OCI-LY1 (cell line): ENCODE data around the gene APOA1.

Experiments used
- H2AFZ ChIP-seq: fragments of 200-600 bp; sonication (generic), shearing (Covaris generic); 2 replicates; pipeline ENCODE4 v1.6.0; 2014; ENCODE audit warnings: antibody characterized with exemption, mild to moderate bottlenecking, low read length
- H3F3A ChIP-seq: fragments of 200-600 bp; sonication (generic), shearing (Covaris generic); 2 replicates; pipeline ENCODE4 v1.6.0; 2014; ENCODE audit warnings: mild to moderate bottlenecking, antibody characterized with exemption, low read length, moderate library complexity; ENCODE audit not compliant: insufficient read depth
- H3K27ac ChIP-seq: fragments of 200-600 bp; sonication (generic); 2 replicates; pipeline ENCODE4 v1.5.1; 2014; ENCODE audit warnings: low read length, mixed run types, mild to moderate bottlenecking, low read depth; ENCODE audit not compliant: poor library complexity, severe bottlenecking
- H3K27me3 ChIP-seq: fragments of 200-600 bp; sonication (generic); 2 replicates; pipeline ENCODE4 v1.6.0; 2014; ENCODE audit warnings: antibody characterized with exemption, mild to moderate bottlenecking, low read length, moderate library complexity; ENCODE audit not compliant: insufficient read depth
- H3K36me3 ChIP-seq: fragments of 200-600 bp; sonication (generic); 2 replicates; pipeline ENCODE4 v1.6.1; 2014; ENCODE audit warnings: mild to moderate bottlenecking, antibody characterized with exemption, low read length, moderate library complexity, mixed read lengths; ENCODE audit not compliant: insufficient read depth
- H3K4me1 ChIP-seq: fragments of 200-600 bp; sonication (generic); 2 replicates; pipeline ENCODE4 v1.5.1; 2014; ENCODE audit warnings: mild to moderate bottlenecking, low read length, moderate library complexity; ENCODE audit not compliant: insufficient read depth, severe bottlenecking
- H3K4me2 ChIP-seq: fragments of 200-600 bp; sonication (generic), shearing (Covaris generic); 2 replicates; pipeline ENCODE4 v1.6.1; 2014; ENCODE audit warnings: low read length
- H3K4me3 ChIP-seq: fragments of 200-600 bp; sonication (generic); 2 replicates; pipeline ENCODE4 v1.5.1; 2014; ENCODE audit warnings: low read length, low read depth, mild to moderate bottlenecking, mixed read lengths; ENCODE audit not compliant: poor library complexity, severe bottlenecking
- H3K79me2 ChIP-seq: fragments of 200-600 bp; shearing (Covaris generic); 2 replicates; pipeline ENCODE4 v1.6.1; 2016; ENCODE audit warnings: mixed run types, low read length, mixed read lengths; ENCODE audit not compliant: insufficient read depth
- H3K9ac ChIP-seq: fragments of 200-600 bp; sonication (generic), shearing (Covaris generic); 2 replicates; pipeline ENCODE4 v1.6.1; 2014; ENCODE audit warnings: mild to moderate bottlenecking, low read length, mixed read lengths
- H3K9me2 ChIP-seq: fragments of 200-600 bp; sonication (generic), shearing (Covaris generic); 2 replicates; pipeline ENCODE4 v1.6.1; 2014; ENCODE audit warnings: low read depth, mild to moderate bottlenecking, low read length, mixed read lengths
- H3K9me3 ChIP-seq: fragments of 200-600 bp; shearing (Covaris generic); 2 replicates; pipeline ENCODE4 v1.6.1; 2014; ENCODE audit warnings: low read length, mixed read lengths
- H4K20me1 ChIP-seq: fragments of 200-600 bp; sonication (generic), shearing (Covaris generic); 2 replicates; pipeline ENCODE4 v1.6.0; 2016; ENCODE audit warnings: mild to moderate bottlenecking, low read length; ENCODE audit not compliant: insufficient read depth
- CTCF ChIP-seq: fragments of 200-600 bp; sonication (generic), shearing (Covaris generic); IDR thresholded peaks from 2 replicates; pipeline ENCODE4 v1.5.1; 2017; ENCODE audit warnings: mild to moderate bottlenecking, antibody characterized with exemption, low read length, moderate library complexity, mixed read lengths
- EZH2 ChIP-seq: fragments of 200-600 bp; sonication (generic), shearing (Covaris generic); IDR thresholded peaks from 2 replicates; pipeline ENCODE4 v1.8.0; 2017; ENCODE audit warnings: borderline replicate concordance, mixed run types, mild to moderate bottlenecking, antibody characterized with exemption, low read length, moderate library complexity, mixed read lengths

APOA1 gene

GRCh38 chr11:116881143-116881542, 43.7 kb upstream of the APOA1 start:
- no peaks in the 10 kb centered on the region for H3K79me2 ChIP-seq
- H2AFZ ChIP-seq = no peak overlapping the region
- H3K27me3 ChIP-seq = no peaks in the 10 kb centered on the region
- H3K9me3 ChIP-seq = no peaks in the 10 kb centered on the region
- no peak overlapping the region for H3K4me2 ChIP-seq
- peaks cover 7% of the 10 kb centered on the region for H3K4me1 ChIP-seq
- H3K36me3 ChIP-seq = peaks cover 8% of the 10 kb centered on the region
- no peaks in the 10 kb centered on the region for H3K9me2 ChIP-seq
- TF ChIP-seq CTCF = no peak
- no peak overlapping the region for H3K4me3 ChIP-seq
- no peak overlapping the region for H3K27ac ChIP-seq
- H3F3A ChIP-seq = no peaks in the 10 kb centered on the region
- no peaks in the 10 kb centered on the region for H4K20me1 ChIP-seq
- H3K9ac ChIP-seq = no peak overlapping the region

GRCh38 chr11:116879800-116880625, 42.6 kb upstream of the APOA1 start:
- Histone ChIP-seq H3K9me2 (no peaks in the 10 kb centered on the region), H3K4me3 (no peak overlapping the region), H3K27ac (no peak overlapping the region), H3K36me3 (peaks cover 20% of the 10 kb centered on the region), H2AFZ (no peak overlapping the region), H3K4me2 (no peak overlapping the region), H3K79me2 (no peaks in the 10 kb centered on the region), H3F3A (no peaks in the 10 kb centered on the region), H3K4me1 (peaks cover 7% of the 10 kb centered on the region), H3K9ac (no peak overlapping the region), H3K27me3 (no peaks in the 10 kb centered on the region), H4K20me1 (no peaks in the 10 kb centered on the region), H3K9me3 (no peaks in the 10 kb centered on the region)
- TF ChIP-seq CTCF (peak; percentile 67), EZH2 (no peak)

GRCh38 chr11:116876656-116877055, 39.2 kb upstream of the APOA1 start:
- no peak for TF ChIP-seq CTCF
- H3F3A ChIP-seq = no peaks in the 10 kb centered on the region

More at GRCh38 chr11:116876656-116877055, 39.2 kb upstream of the APOA1 start:
- no peaks in the 10 kb centered on the region for H4K20me1 ChIP-seq
- H3K27me3 ChIP-seq = no peaks in the 10 kb centered on the region
- H3K4me2 ChIP-seq = no peak overlapping the region
- H3K4me3 ChIP-seq = no peak overlapping the region
- no peaks in the 10 kb centered on the region for H3K79me2 ChIP-seq
- H3K9me3 ChIP-seq = no peaks in the 10 kb centered on the region
- no peaks in the 10 kb centered on the region for H3K9me2 ChIP-seq
- peaks cover 7% of the 10 kb centered on the region for H3K4me1 ChIP-seq
- peaks cover 53% of the 10 kb centered on the region for H3K36me3 ChIP-seq
- H3K9ac ChIP-seq = no peak overlapping the region
- no peak overlapping the region for H2AFZ ChIP-seq
- H3K27ac ChIP-seq = no peak overlapping the region
